Heart left ventricle (tissue), 13 donors: Measurements from ENCODE around the gene CBX4.

Source experiments
- POLR2A ChIP-seq, 2 donors: fragments of 450-650 bp; IDR thresholded peaks; one replicate each; pipeline ENCODE4 v1.6.1; 2017; ENCODE audit warnings: antibody characterized with exemption in 2 of 2, mild to moderate bottlenecking in 2 of 2, moderate library complexity in 2 of 2
- TF ChIP-seq, protein P1 (sequence below), 12 donors: fragments of 200-600 bp; sonication (generic) in 4 of 12; IDR thresholded peaks; one replicate each; pipeline versions ENCODE4 v1.5.0 to v1.8.0; 2018 to 2022; ENCODE audit warnings: antibody characterized with exemption in 12 of 12, mild to moderate bottlenecking in 5 of 12
- donor health status: ischemic (EF 13 %, LVEDD 7.1; RV severe dilation, severe dysfunction).
- donor health status: DM: no; HTN: yes; CAD: no.
- donor health status: DM: no; HTN: no; CAD: no.
- donor health status: ischemic (EF 25% LVEDD 6.9; RV normal size, moderate dysfunction).
- donor health status: ischemic (EF 25% LVEDD 5.7; RV mildly dilated, moderate dysfunction).
- donor health status: ischemic (EF 35%, LVEDD 5.7; RV mildly dilated, moderate dysfunction).
- donor health status: nonischemic (EF 11% LVEDD 7.7; RV severe dilation, severe dysfunction).
- donor health status: DM: yes; HTN: yes; CAD: no.
- donor health status: PGD.
- donor health status: ischemic (EF 29% LVEDD 5.4; RV normal size, mild dysfunction).
- donor health status: nonischemic (EF 23%, LVEDD 6.1; RV moderate dilation, normal function).

DNA sequence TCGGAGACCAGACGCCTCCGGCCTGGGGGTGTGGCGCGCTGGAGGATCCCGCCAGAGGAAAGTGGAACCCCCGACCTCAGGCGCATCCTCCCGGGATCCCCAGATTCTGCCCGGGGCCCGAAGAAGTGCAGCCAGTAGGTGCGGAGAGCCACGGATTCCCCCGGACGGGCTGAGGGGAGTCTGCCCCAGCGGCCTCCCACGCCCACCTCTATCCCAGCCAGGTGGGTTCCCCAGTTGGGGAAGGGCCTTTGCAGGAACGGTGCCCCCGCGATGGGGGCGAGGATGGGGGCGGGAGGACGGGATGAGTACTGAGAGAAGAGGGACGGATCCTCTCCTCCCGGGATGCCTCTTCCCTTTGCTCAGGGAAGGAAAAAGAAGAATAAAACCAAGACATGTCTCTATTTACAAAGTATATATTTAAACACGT is 47.5 kb downstream of the CBX4 start:
- no peak for TF ChIP-seq POLR2A (IDR thresholded peaks at IDR 0.05)
- TF ChIP-seq, protein P1, sequence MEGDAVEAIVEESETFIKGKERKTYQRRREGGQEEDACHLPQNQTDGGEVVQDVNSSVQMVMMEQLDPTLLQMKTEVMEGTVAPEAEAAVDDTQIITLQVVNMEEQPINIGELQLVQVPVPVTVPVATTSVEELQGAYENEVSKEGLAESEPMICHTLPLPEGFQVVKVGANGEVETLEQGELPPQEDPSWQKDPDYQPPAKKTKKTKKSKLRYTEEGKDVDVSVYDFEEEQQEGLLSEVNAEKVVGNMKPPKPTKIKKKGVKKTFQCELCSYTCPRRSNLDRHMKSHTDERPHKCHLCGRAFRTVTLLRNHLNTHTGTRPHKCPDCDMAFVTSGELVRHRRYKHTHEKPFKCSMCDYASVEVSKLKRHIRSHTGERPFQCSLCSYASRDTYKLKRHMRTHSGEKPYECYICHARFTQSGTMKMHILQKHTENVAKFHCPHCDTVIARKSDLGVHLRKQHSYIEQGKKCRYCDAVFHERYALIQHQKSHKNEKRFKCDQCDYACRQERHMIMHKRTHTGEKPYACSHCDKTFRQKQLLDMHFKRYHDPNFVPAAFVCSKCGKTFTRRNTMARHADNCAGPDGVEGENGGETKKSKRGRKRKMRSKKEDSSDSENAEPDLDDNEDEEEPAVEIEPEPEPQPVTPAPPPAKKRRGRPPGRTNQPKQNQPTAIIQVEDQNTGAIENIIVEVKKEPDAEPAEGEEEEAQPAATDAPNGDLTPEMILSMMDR (IDR thresholded peaks at IDR 0.05) = no peak
